ENCODE results near the gene TENM3.

TENM3 gene

GRCh38 chr4:182807346-182807745 is 564.1 kb downstream of the TENM3 start:
- H3K4me3 ChIP-seq (ENCODE audit: severe bottlenecking), result no peak overlapping the region
- H3K36me3 ChIP-seq (ENCODE audit: low read depth), result no peaks in the 10 kb centered on the region
- DNase-seq (ENCODE audit: low spot score) (peak; percentile 45), ATAC-seq (ENCODE audit: low read depth) (no peak)
- H3K4me1 ChIP-seq (ENCODE audit: insufficient read depth, poor library complexity, severe bottlenecking), result no peaks in the 10 kb centered on the region
- no peaks in the 10 kb centered on the region for H3K27me3 ChIP-seq (ENCODE audit: insufficient read depth, poor library complexity, severe bottlenecking)
- no peak overlapping the region for H3K27ac ChIP-seq (ENCODE audit: poor library complexity, severe bottlenecking)
- no peak for TF ChIP-seq CTCF (IDR thresholded peaks at IDR 0.05; ENCODE audit: poor library complexity, severe bottlenecking)
- no peaks in the 10 kb centered on the region for H3K9me3 ChIP-seq (ENCODE audit: severe bottlenecking)

DNA sequence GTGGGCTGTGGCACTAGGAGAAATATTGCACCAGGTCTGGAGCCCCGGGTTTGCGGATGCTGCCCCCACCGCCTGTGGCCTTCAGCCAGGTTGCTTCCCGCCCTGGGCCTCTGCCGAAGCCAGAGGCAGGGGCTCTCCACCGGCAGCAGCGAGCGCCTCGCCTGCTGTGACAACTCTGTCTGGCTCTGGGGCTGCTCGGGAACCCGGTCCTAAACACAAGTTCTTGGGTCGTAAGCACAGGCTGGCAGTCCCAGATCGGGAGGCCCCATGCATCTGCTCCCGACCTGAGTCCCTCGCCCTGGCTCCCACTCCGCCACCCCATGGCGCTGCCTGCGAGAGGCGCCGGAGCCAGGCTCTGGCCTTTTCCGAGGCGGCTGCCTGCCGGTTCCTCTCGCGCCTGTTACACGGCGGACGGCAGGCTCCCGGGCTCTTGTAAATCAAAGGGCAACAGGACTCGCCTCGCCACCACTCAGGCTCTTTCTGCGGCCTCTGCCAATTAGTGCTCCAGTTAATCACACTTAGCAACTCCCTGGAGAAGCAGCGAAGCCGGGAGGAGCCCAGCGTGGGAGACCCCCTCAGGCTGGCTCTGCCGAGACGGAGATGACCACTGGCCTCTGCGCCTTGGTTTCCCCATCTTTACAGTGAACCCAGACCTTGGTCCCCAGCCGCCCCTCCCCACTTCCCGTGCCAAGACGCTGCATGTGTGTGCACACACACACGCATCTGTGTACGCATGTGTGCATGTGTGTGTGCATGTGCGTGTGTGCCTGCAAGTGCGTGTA is 564.8 kb downstream of the TENM3 start:
- Histone ChIP-seq H3K27ac (ENCODE audit: poor library complexity, severe bottlenecking) (no peak overlapping the region), H3K4me3 (ENCODE audit: severe bottlenecking) (no peak overlapping the region), H3K36me3 (ENCODE audit: low read depth) (no peaks in the 10 kb centered on the region), H3K27me3 (ENCODE audit: insufficient read depth, poor library complexity, severe bottlenecking) (no peaks in the 10 kb centered on the region), H3K4me1 (ENCODE audit: insufficient read depth, poor library complexity, severe bottlenecking) (no peaks in the 10 kb centered on the region), H3K9me3 (ENCODE audit: severe bottlenecking) (peaks cover 2% of the 10 kb centered on the region)
- no peak for ATAC-seq (ENCODE audit: low read depth)
- peak; percentile 50 for DNase-seq (ENCODE audit: low spot score)
- TF ChIP-seq CTCF (IDR thresholded peaks at IDR 0.05; ENCODE audit: poor library complexity, severe bottlenecking), result no peak

DNA sequence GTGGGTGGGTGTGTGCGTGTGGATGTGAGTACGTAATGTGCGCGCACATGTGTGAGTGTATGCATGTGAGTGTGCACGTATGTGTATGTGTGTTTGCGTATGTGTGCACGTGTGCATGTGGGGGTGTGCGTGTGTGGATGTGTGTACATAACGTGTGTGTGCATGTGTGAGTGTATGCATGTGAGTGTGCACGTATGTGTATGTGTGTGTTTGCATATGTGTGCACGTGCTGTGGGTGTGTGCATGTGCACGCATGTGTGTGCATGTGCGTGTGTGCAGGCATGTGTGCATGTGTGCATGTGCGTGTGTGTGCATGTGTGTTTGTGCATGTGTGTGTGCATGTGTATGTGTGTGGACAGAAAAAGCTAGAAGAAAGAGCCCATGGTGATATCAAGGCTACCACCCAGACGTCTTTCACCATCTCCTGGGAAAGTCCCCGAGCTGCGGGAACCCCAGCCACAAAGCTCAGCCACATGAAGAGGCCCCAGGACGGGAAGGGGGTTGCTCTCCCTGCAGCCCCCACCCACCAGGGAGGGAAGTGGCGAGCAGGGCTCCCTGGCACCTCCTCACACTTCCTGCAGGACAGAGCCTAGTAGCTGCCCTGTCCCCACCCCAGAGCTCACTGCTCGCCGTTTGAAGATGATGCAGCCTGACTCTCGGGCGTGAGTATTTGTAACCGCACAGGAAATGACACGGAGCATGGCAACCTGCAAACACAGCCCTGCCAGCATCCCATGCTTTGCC is 565.6 kb downstream of the TENM3 start:
- ATAC-seq (ENCODE audit: low read depth) (peak; percentile 52), DNase-seq (ENCODE audit: low spot score) (no peak)
- H3K36me3 ChIP-seq (ENCODE audit: low read depth), result no peaks in the 10 kb centered on the region
- H3K27ac ChIP-seq (ENCODE audit: poor library complexity, severe bottlenecking), result no peak overlapping the region
- no peak overlapping the region for H3K4me3 ChIP-seq (ENCODE audit: severe bottlenecking)
- peaks cover 4% of the 10 kb centered on the region for H3K9me3 ChIP-seq (ENCODE audit: severe bottlenecking)
- TF ChIP-seq CTCF (IDR thresholded peaks at IDR 0.05; ENCODE audit: poor library complexity, severe bottlenecking), result no peak
- H3K4me1 ChIP-seq (ENCODE audit: insufficient read depth, poor library complexity, severe bottlenecking), result peaks cover 2% of the 10 kb centered on the region
- no peaks in the 10 kb centered on the region for H3K27me3 ChIP-seq (ENCODE audit: insufficient read depth, poor library complexity, severe bottlenecking)

- Histone ChIP-seq H3K27ac (ENCODE audit: poor library complexity, severe bottlenecking) (no peak overlapping the region), H3K4me3 (ENCODE audit: severe bottlenecking) (no peak overlapping the region), H3K4me1 (ENCODE audit: insufficient read depth, poor library complexity, severe bottlenecking) (peaks cover 5% of the 10 kb centered on the region), H3K27me3 (ENCODE audit: insufficient read depth, poor library complexity, severe bottlenecking) (no peaks in the 10 kb centered on the region), H3K9me3 (ENCODE audit: severe bottlenecking) (peaks cover 4% of the 10 kb centered on the region), H3K36me3 (ENCODE audit: low read depth) (no peaks in the 10 kb centered on the region; the same call in 1 of the 2 replicates)
- TF ChIP-seq CTCF (IDR thresholded peaks at IDR 0.05; ENCODE audit: poor library complexity, severe bottlenecking), result no peak
- DNase-seq (ENCODE audit: low spot score) (no peak), ATAC-seq (ENCODE audit: low read depth) (no peak)
Observed at GRCh38 chr4:182809417-182810102, 566.4 kb downstream of the TENM3 start.

All from RWPE2 (cell line).